Measurements from ENCODE around the gene GTPBP6. TPM values are rescaled to one million over a fixed set of nuclear protein-coding genes. Genes with fewer than 3 reads are reported as not detected.

GTPBP6 gene
- total RNA-seq = 30.8 TPM

GRCh38 chrX:318739-319578 is at the start of gene GTPBP6:
Gene GTPBP6 (minus strand): TSS chrX:318796. CDS start chrX:318787, 9 bp downstream.
- H3K27me3 ChIP-seq (ENCODE audit: control insufficient read depth in 3 of 3, insufficient read depth in 3 of 3, low read length in 3 of 3) = peaks cover 2 to 3% (median 3%) of the 10 kb centered on the region in 3 donors
- peak within 1 kb of the TSS; percentile 86 to 95 (median 89) for H3K9ac ChIP-seq (ENCODE audit: low read depth in 1 of 3, low read length in 3 of 3)
- peak within 1 kb of the TSS; percentile 89 for H3K27ac ChIP-seq (ENCODE audit: low read depth, low read length)
- H3K9me3 ChIP-seq (ENCODE audit: control insufficient read depth in 3 of 3, low read length in 3 of 3) = no peaks in the 10 kb centered on the region
- peaks cover 14 to 31% (median 18%) of the 10 kb centered on the region in 3 donors for H3K4me1 ChIP-seq (ENCODE audit: control insufficient read depth in 3 of 3, insufficient read depth in 3 of 3, low read length in 3 of 3)
- H3K4me3 ChIP-seq (ENCODE audit: low read length in 3 of 3) = peak within 1 kb of the TSS; percentile 72 to 87 (median 87)
- peaks cover 14 to 17% (median 16%) of the 10 kb centered on the region in 3 donors for H3K36me3 ChIP-seq (ENCODE audit: control insufficient read depth in 3 of 3, insufficient read depth in 3 of 3, low read length in 3 of 3)

GRCh38 chrX:367866-368265 is 49.3 kb upstream of the GTPBP6 start:
- Histone ChIP-seq H3K27ac (ENCODE audit: low read depth, low read length) (peak overlapping the region; percentile 97), H3K4me1 (ENCODE audit: control insufficient read depth in 3 of 3, insufficient read depth in 3 of 3, low read length in 3 of 3) (peaks cover 29 to 52% (median 45%) of the 10 kb centered on the region in 3 donors), H3K4me3 (ENCODE audit: low read length in 3 of 3) (peak overlapping the region in 2 of 3 donors; percentile 37 to 46), H3K9me3 (ENCODE audit: control insufficient read depth in 3 of 3, low read length in 3 of 3) (no peaks in the 10 kb centered on the region), H3K36me3 (ENCODE audit: control insufficient read depth in 3 of 3, insufficient read depth in 3 of 3, low read length in 3 of 3) (peaks cover 0 to 4% (median 0%) of the 10 kb centered on the region in 3 donors), H3K27me3 (ENCODE audit: control insufficient read depth in 3 of 3, insufficient read depth in 3 of 3, low read length in 3 of 3) (no peaks in the 10 kb centered on the region), H3K9ac (ENCODE audit: low read depth in 1 of 3, low read length in 3 of 3) (peak overlapping the region in 2 of 3 donors; percentile 71 to 95)

- Histone ChIP-seq H3K27me3 (ENCODE audit: control insufficient read depth in 3 of 3, insufficient read depth in 3 of 3, low read length in 3 of 3) (no peaks in the 10 kb centered on the region), H3K36me3 (ENCODE audit: control insufficient read depth in 3 of 3, insufficient read depth in 3 of 3, low read length in 3 of 3) (peaks cover 0 to 4% (median 0%) of the 10 kb centered on the region in 3 donors), H3K4me3 (ENCODE audit: low read length in 3 of 3) (peak overlapping the region in 1 of 3 donors; percentile 46), H3K27ac (ENCODE audit: low read depth, low read length) (peak overlapping the region; percentile 97), H3K4me1 (ENCODE audit: control insufficient read depth in 3 of 3, insufficient read depth in 3 of 3, low read length in 3 of 3) (peaks cover 29 to 51% (median 45%) of the 10 kb centered on the region in 3 donors), H3K9ac (ENCODE audit: low read depth in 1 of 3, low read length in 3 of 3) (peak overlapping the region in 2 of 3 donors; percentile 71 to 95), H3K9me3 (ENCODE audit: control insufficient read depth in 3 of 3, low read length in 3 of 3) (no peaks in the 10 kb centered on the region)
Observed at GRCh38 chrX:367349-367748, 48.8 kb upstream of the GTPBP6 start.

- H3K27ac ChIP-seq (ENCODE audit: low read depth, low read length) = no peak overlapping the region
- H3K9me3 ChIP-seq (ENCODE audit: control insufficient read depth in 3 of 3, low read length in 3 of 3) = peaks cover 0 to 4% (median 2%) of the 10 kb centered on the region in 3 donors
- peaks cover 4 to 16% (median 10%) of the 10 kb centered on the region in 3 donors for H3K4me1 ChIP-seq (ENCODE audit: control insufficient read depth in 3 of 3, insufficient read depth in 3 of 3, low read length in 3 of 3)
- H3K4me3 ChIP-seq (ENCODE audit: low read length in 3 of 3) = no peak overlapping the region
- H3K36me3 ChIP-seq (ENCODE audit: control insufficient read depth in 3 of 3, insufficient read depth in 3 of 3, low read length in 3 of 3) = peaks cover 18 to 28% (median 19%) of the 10 kb centered on the region in 3 donors
- no peaks in the 10 kb centered on the region for H3K27me3 ChIP-seq (ENCODE audit: control insufficient read depth in 3 of 3, insufficient read depth in 3 of 3, low read length in 3 of 3)
- H3K9ac ChIP-seq (ENCODE audit: low read depth in 1 of 3, low read length in 3 of 3) = no peak overlapping the region
Observed at GRCh38 chrX:363621-364375, 45.2 kb upstream of the GTPBP6 start.

GRCh38 chrX:362937-363620 is 44.5 kb upstream of the GTPBP6 start:
- Histone ChIP-seq H3K9ac (ENCODE audit: low read depth in 1 of 3, low read length in 3 of 3) (no peak overlapping the region), H3K36me3 (ENCODE audit: control insufficient read depth in 3 of 3, insufficient read depth in 3 of 3, low read length in 3 of 3) (peaks cover 21 to 32% (median 23%) of the 10 kb centered on the region in 3 donors), H3K27ac (ENCODE audit: low read depth, low read length) (no peak overlapping the region), H3K4me1 (ENCODE audit: control insufficient read depth in 3 of 3, insufficient read depth in 3 of 3, low read length in 3 of 3) (peaks cover 4 to 16% (median 7%) of the 10 kb centered on the region in 3 donors), H3K27me3 (ENCODE audit: control insufficient read depth in 3 of 3, insufficient read depth in 3 of 3, low read length in 3 of 3) (no peaks in the 10 kb centered on the region), H3K9me3 (ENCODE audit: control insufficient read depth in 3 of 3, low read length in 3 of 3) (peaks cover 0 to 4% (median 2%) of the 10 kb centered on the region in 3 donors), H3K4me3 (ENCODE audit: low read length in 3 of 3) (no peak overlapping the region)

- peaks cover 24 to 37% (median 26%) of the 10 kb centered on the region in 3 donors for H3K36me3 ChIP-seq (ENCODE audit: control insufficient read depth in 3 of 3, insufficient read depth in 3 of 3, low read length in 3 of 3)
- H3K4me3 ChIP-seq (ENCODE audit: low read length in 3 of 3) = no peak overlapping the region
- H3K9ac ChIP-seq (ENCODE audit: low read depth in 1 of 3, low read length in 3 of 3) = no peak overlapping the region
- H3K9me3 ChIP-seq (ENCODE audit: control insufficient read depth in 3 of 3, low read length in 3 of 3) = peaks cover 0 to 4% (median 2%) of the 10 kb centered on the region in 3 donors
- peaks cover 0 to 10% (median under 1%) of the 10 kb centered on the region in 3 donors for H3K4me1 ChIP-seq (ENCODE audit: control insufficient read depth in 3 of 3, insufficient read depth in 3 of 3, low read length in 3 of 3)
- no peak overlapping the region for H3K27ac ChIP-seq (ENCODE audit: low read depth, low read length)
- H3K27me3 ChIP-seq (ENCODE audit: control insufficient read depth in 3 of 3, insufficient read depth in 3 of 3, low read length in 3 of 3) = no peaks in the 10 kb centered on the region
Observed at GRCh38 chrX:362351-362750, 43.8 kb upstream of the GTPBP6 start.

- Histone ChIP-seq H3K4me3 (ENCODE audit: low read length in 3 of 3) (no peak overlapping the region), H3K36me3 (ENCODE audit: control insufficient read depth in 3 of 3, insufficient read depth in 3 of 3, low read length in 3 of 3) (peaks cover 24 to 37% (median 26%) of the 10 kb centered on the region in 3 donors), H3K9me3 (ENCODE audit: control insufficient read depth in 3 of 3, low read length in 3 of 3) (peaks cover 0 to 4% (median 2%) of the 10 kb centered on the region in 3 donors), H3K9ac (ENCODE audit: low read depth in 1 of 3, low read length in 3 of 3) (no peak overlapping the region), H3K4me1 (ENCODE audit: control insufficient read depth in 3 of 3, insufficient read depth in 3 of 3, low read length in 3 of 3) (peaks cover 0 to 4% (median 0%) of the 10 kb centered on the region in 3 donors), H3K27me3 (ENCODE audit: control insufficient read depth in 3 of 3, insufficient read depth in 3 of 3, low read length in 3 of 3) (no peaks in the 10 kb centered on the region), H3K27ac (ENCODE audit: low read depth, low read length) (no peak overlapping the region)
Observed at GRCh38 chrX:361231-362145, 42.9 kb upstream of the GTPBP6 start.

- Histone ChIP-seq H3K9ac (ENCODE audit: low read depth in 1 of 3, low read length in 3 of 3) (no peak overlapping the region), H3K27me3 (ENCODE audit: control insufficient read depth in 3 of 3, insufficient read depth in 3 of 3, low read length in 3 of 3) (no peaks in the 10 kb centered on the region), H3K4me3 (ENCODE audit: low read length in 3 of 3) (no peak overlapping the region), H3K36me3 (ENCODE audit: control insufficient read depth in 3 of 3, insufficient read depth in 3 of 3, low read length in 3 of 3) (peaks cover 24 to 39% (median 26%) of the 10 kb centered on the region in 3 donors), H3K9me3 (ENCODE audit: control insufficient read depth in 3 of 3, low read length in 3 of 3) (peaks cover 0 to 4% (median 2%) of the 10 kb centered on the region in 3 donors), H3K27ac (ENCODE audit: low read depth, low read length) (no peak overlapping the region), H3K4me1 (ENCODE audit: control insufficient read depth in 3 of 3, insufficient read depth in 3 of 3, low read length in 3 of 3) (peaks cover 0 to 4% (median 0%) of the 10 kb centered on the region in 3 donors)
Observed at GRCh38 chrX:360496-361150, 42.0 kb upstream of the GTPBP6 start.

Data from skeletal muscle tissue (tissue), 4 donors.